HG03060 (cell line): Measurements from ENCODE around the gene TRANK1.
"Not testable (repeated sequence)": the region's sequence is repeated elsewhere in the genome, so short reads cannot be mapped to it uniquely, and the experiment has no call there.

ENCODE experiments used
- ATAC-seq: cut with Tn5 transposase; IDR thresholded peaks from one replicate; pipeline ENCODE4 v1.9.1; 2021; ENCODE audit warnings: low read depth, moderate number of reproducible peaks; ENCODE audit not compliant: unreplicated experiment

The TRANK1 gene

DNA sequence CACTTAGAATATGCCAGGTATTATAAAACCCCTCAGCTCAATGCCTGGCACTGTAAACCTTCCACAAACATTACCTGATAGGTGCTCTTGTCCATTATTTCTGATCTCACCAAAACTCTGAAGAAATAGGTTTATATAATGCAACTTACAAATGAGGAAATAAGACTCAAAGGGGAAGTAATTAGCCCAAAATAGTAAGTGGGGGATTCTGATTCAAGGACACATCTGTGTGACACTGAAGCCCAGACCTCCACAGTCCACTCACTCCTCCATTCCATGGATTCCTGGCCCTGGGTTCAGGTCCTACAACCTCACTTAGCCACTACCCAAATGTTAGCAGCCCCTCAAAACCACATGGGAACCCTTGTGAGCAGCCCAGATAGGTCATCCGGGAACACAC is 49.9 kb downstream of the TRANK1 start:
- ATAC-seq: no peak

DNA sequence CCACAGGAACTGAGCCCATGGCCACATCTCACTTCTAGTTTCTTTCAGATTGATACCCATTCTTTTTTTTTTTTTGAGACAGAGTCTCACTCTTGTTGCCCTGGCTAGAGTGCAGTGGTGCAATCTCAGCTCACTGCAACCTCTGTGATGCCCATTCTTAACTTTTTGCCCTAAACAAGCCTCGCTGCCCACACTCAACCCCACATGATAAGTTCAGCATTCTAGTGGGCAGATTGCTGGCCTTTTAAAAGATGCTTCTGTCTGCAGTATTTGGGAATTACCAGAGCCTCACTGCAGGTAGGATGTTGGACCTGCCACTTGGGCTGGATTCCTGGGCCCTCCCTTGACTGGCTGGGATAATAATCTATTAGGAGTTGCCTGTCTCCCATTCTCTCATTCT is 51.0 kb downstream of the TRANK1 start:
- ATAC-seq: no peak

DNA sequence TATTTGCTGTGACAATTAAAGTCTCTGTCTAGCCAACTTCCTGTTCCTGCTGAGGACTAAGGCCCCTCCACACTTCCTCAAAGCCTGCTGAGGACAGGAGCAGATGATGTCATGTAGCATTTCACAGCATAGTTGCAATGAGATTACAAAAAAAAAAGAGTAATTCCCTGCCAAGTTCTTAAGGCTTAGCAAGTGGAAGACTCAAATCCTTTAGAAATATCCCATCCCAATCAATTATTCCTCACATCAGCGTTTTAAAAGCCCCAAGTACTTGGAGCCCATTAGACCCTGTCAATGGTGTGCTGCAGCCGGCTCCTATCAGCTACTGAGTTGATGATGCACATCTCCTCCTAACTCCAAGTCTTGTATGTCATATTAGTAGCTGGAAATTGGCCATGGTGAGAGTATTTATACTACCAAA is 51.7 kb downstream of the TRANK1 start:
- ATAC-seq: no peak

DNA sequence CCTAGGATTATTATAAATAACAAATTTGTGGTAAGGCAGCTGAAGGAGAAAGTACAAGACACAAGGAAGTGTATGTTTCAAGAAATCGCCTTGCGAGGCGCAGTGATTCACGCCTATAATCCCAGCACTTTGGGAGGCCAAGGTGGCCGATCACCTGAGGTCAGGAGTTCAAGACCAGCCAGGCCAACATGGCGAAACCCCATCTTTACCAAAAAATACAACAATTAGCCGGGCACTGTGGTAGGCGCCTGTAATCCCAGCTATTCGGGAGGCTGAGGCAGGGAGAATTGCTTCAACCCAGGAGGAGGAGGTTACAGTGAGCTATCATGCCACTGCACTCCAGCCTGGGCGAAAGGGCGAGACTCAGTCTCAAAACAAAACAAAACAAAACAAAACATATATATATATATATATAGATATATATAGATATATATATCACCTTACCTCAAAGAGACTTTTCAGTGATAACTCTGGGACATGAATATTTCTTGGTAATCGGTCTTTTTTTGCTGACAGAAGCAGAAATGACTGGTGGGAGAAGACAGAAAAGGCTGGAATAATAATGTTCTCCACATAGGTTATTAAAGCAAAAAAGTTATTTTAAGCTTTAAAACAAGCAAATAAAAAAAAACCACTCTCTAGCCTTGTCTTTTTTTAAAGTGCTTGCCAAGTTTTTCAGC is 52.3 kb downstream of the TRANK1 start:
- no peak for ATAC-seq

DNA sequence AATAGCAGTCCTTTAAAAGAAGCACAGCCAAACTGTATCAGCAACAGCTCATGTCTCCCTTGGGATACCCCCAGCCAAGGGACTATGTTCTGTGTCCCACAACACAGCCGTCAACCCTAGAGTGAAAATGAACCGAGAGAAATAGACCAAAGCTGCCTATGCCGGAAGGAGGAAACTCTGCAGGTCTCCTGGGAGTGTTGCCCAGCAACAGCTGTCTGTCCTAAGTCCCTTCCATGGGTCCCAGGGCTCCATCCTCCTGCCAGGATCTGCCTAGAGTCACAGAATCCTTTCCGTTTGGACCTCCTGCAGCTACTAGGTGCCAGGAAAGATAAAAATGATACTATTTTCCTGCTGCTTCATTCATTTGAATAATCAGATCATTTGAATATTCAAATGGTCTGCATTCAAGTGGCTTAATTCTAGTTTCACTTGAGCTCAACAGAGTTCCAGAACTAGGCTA is 53.1 kb downstream of the TRANK1 start:
- peak; percentile 74 for ATAC-seq

DNA sequence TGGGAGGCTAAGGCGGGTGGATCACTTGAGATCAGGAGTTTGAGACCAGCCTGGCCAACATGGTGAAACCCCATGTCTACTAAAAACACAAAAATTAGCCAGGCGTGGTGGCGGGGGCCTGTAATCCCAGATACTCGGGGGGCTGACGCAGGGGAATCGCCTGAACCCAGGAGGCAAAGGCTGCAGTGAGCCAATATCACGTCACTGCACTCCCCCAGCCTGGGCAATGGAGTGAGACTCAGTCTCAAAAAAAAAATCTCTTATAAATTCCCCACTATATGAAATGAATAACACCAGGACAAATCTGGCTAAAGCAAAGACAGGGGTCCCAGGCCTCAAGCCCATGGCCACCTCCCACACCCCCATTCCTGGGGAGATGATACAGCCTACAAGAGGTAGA is 53.8 kb downstream of the TRANK1 start:
- not testable (repeated sequence) for ATAC-seq

DNA sequence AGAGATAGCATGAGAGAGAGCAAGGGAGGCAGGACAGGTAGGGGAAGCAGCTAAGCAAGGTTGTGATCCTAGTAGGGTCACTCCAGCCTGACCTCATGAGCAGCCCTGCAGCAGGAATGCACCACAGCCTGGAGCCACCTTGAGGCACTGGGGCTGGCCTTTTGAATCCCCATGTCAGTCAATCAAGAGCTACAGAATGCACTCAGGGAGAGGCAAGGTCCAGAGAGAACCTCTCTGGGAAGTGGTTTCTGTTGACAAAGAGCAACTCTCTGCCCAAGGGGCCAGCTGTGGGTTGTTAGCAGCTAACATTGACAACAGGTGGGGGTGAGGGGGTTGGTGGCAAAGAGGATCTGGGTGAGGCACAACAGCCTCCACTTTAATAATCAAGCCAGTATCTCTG is 54.6 kb downstream of the TRANK1 start:
- no peak for ATAC-seq

DNA sequence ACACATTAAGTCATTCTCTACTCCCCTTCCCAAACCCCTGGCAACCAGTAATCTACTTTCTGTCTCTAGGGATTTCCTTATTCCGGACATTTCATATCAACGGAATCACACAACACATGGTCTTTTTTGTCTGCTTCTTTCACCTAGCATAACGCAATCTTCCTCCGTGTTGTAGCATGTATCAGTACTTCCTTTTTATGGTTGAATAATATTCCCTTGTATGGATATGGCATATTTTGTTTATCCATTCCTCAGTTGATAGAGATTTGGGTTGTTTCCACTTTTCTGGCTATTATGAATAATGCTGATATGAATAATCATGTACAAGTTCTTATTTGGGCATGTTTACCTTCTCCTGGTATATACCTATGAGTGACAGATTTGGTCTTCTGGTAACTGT is 63.1 kb downstream of the TRANK1 start:
- ATAC-seq: no peak

DNA sequence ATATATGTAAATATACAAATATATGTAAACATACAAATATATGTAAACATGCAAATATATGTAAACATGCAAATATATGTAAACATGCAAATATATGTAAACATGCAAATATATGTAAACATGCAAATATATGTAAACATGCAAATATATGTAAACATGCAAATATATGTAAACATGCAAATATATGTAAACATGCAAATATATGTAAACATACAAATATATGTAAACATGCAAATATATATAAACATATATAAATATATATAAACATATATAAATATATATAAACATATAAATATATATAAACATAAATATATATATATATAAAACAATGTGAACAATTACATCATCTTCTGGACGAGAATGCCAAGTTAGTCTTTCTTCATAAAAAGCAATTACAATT is 65.0 kb downstream of the TRANK1 start:
- ATAC-seq: not testable (repeated sequence)

DNA sequence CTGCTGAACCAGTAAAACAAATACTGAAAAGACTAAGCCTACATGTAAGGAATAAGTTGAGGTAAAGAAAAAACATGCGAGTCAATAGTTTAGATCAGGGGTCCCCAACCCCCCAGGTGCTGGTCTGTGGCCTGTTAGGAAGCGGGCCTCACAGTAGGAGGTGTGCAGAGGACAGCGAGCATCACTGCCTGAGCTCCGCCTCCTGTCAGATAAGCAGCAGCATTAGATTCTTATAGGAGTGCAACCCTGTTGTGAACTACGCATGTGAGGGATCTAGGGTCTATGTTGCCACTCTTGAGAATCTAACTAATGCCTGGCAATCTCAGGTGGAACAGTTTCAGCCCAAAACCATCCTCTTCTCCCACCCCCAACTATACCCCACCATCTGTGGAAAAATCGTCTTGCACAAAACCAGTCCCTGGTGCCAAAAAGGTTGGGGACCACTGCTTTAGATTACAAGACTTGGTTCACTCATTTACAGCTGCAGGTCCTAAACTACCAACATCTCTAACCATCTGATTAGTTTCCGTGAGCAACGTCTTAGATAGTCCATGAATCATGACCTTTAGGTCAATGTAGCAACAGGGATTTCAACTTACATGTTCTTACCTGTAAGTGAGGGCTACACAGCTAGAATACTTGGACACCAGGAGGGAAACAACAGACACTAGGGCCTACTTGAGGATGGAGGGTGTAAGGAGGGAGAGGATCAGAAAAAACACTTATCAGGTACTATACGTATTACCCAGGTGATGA is 66.7 kb downstream of the TRANK1 start:
- ATAC-seq: no peak

DNA sequence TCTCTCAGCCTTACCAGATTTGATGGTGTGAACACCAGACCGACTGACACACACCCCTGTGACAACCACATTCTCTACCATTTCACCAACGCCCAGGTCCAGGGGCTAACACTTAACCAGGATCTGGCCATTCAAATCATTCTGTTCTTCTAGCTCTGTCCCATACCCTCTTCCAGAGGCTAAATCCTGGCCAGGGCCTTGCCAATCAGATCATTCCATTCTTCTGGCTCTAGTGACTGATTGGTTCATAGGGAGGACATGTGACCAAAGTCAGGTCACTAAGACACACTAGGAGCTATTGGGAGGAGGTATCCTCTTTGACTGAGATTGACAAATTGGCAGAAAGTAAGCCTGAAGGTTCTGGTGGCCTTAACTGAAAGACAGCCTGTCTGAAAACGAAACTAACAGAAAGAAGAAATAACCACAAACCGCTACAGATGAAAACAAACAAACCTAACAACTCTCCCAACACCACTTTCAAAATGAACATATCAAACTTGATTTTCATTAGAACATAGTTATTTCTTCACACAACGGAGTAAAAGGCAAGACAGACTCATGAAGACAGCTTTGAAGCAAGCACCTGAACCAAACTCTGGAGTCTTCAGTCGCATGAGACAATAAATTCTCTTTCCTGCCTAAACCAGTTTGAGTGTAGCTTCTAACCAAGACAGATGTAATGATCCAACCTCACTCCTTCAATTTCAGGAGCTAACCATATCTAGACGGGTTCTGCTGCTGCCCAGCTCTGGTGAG is 68.5 kb downstream of the TRANK1 start:
- ATAC-seq: peak; percentile 98

DNA sequence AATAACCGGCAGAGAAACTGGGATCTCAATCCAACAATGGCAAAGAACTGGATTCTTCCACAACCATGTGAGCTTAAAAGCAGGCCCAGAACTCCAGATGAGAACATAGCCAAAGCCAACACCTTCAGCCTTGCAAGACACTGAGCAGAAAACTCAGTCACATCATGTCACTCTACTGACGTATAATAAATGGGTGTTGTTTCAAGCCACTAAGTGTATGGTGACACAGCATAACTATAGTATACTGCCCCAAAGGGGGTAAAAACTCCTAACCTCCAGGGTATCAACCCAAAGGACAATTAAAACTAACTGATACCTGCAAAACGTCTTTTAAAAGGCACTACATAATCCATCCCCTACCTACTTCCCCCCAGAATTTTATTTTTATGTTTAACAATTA is 69.5 kb downstream of the TRANK1 start:
- ATAC-seq: no peak

DNA sequence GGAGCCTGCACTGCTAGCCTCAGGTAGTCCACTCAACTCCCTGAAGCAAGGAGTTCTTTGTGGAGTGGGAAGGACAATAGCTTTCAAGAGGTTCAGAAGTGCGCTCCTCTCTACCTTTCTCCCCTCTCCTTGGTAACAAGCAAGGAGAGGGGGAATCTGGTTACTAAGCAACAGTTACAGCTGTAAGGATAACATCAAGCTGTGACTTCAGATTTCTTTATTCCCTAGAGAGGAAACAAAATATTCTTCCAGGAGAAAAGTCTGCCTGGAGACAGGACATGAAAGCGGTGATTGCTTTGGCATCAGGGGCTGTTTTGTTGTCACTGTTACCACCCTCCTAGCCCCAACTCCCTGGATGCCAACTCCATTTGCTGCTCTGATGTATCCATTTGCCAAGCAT is 70.4 kb downstream of the TRANK1 start:
- no peak for ATAC-seq

DNA sequence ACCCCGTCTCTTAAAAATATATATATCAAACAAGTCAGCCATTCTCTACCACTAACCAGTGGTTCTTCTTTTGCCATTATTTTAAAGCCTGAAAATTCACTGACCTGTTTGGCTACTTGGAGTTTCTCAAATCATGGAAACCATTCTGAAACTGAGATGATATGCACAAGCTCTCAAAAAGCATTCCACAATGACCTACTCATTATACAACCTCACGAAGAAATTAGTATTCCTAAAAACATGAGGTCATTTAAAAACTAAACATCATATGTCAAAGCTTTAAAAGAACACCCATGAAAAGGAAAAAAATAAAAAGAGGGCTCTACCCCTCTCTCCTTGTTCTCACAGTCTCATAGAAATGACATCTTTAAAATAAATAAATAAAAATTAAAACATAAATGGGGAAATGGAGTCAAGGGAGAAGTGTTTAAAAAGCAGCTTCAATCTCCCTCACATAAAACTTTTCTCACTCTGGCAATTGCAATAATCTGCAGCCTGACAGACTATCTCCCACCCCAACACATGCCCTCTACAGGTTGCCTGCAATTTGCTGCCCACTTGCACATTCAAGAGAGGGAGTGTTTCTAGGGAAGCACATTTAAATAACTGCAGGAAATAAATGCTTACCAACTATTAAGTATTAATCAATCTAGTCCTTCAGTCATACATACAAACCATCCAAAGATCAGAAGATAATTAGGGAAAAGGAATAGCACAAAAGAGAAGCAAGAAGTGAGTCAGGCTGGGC is 73.3 kb downstream of the TRANK1 start:
- no peak for ATAC-seq

DNA sequence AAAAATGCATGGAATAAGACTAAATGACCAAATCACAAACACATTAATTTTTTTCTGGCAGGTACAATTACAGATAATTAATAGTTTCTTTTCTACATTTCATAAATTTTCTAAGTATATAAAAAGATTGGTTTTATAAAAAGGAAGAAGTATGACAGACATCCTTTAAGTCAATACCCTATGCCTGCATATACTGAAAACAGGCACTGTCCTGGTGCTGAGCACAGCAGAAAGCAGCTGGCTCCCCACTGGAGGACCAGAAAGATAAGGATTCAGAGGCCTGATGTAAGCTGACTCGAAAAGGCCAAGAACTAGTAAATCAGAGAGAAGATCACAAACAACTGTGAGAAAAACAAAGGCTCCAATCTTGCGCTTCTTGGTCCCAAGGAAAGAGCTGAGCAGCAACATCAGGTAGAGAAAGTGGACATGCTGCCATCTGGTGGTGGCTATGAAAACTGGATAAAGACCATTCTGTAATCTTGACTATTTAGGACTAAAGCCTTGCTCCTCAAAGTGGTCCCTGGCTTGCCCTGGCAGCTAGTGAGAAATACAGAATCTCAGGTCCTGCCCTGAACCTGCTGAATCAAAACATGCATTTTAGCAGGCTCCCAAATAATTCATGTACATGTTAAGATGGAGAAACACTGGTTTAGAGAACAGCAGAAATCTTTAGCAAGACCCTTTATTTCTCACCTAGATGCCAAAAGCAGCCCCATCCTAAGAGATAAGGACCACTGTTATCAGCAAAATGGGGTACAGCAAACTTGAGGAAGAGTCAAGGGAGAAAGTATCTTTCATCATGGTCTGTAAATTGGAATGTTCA is 76.0 kb downstream of the TRANK1 start:
- peak; percentile 87 for ATAC-seq

DNA sequence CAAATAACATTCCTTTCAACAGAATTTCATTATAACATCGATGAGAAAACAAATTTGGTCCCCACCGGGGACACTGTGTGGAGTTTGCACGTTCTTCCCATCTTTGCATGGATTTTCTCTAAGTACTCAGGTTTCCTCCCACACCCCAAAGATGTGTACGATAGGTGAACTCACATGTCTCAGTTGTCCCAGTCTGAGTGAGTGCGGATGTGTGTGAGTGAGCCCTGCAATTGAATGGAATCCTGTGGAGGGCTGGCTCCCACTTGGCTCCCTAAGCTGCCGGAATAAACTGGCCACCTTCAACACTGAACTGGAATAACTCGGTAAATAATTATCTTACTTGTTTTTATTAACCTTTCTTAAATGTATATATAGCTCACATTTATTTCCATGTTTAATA is 77.0 kb downstream of the TRANK1 start:
- no peak for ATAC-seq

DNA sequence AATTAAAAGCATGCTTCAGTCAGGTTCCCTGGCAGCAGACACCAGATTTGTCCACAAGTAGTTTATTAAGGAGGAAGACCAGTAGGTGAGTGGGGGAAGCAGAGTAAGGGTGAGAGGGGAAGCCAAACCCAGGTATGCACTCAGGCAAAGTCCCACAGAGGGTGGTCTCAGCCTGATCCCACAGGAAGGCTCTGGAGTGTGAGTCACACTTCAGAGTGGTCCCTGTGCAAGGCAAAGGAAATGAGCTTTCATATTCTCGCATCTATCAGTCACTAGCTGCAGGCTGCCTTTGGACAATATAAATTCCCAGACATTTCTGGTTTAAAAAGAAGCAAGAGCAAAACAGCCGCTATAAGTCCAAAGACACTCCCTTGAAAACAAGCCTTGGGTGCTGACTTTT is 78.5 kb downstream of the TRANK1 start:
- no peak for ATAC-seq

DNA sequence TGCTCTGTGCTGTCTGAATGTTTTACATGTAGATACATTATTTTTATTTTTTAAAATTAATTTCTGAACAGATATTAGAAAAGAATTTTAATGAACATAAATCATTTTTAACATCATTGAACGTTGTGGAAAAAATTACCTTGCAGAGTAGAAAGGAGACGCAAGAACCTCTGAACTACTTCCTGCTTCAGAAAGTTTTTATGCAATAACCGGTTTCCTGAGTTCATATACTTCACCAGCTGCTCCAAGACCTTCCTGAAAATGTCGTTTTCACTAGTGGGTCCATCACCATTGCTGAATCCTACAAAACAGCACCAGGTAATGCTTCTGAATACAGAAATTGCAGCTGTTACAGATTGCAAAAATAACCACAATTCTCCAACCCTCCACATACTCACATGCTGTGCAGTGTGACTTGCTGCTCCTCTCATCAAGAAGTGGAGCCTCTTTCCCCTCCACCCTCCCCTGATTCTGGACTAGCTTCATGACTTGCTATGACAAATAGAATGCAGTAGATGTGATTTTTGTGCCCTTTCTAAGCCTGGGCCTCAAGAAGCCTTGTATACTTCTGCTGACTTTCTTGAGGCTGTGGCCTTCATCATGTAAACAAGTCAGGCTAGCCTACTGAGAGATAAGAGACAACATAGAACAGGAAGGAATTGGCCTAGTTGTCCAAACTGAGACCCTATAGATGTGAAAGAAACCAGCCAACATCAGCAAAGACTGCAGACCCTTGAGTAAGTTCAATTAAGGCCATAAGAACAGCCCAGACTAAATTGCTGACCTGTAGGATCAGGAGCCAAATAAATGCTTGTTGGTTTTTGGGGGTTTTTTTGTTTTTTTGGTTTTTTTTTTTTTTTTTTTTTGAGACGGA is 80.4 kb downstream of the TRANK1 start:
- ATAC-seq: no peak
